HEK293 (cell line): Measurements from ENCODE around the gene TMEM151B.

Source experiments
- HOXC10 ChIP-seq: sonication (generic); formaldehyde crosslinking; IDR thresholded peaks from 2 replicates; pipeline ENCODE4 v1.8.1; 2023; ENCODE audit warnings: mild to moderate bottlenecking, missing genetic modification reagents
- KLF16 ChIP-seq: fragments of 450-650 bp; formaldehyde crosslinking; IDR thresholded peaks from 2 replicates; pipeline ENCODE4 v1.5.1; 2017; ENCODE audit warnings: missing biosample characterization, missing genetic modification characterization
- KLF17 ChIP-seq: fragments of 450-650 bp; formaldehyde crosslinking; IDR thresholded peaks from 2 replicates; pipeline ENCODE4 v1.5.1; 2016; ENCODE audit warnings: missing biosample characterization, missing genetic modification characterization
- PRDM4 ChIP-seq: fragments of 450-650 bp; formaldehyde crosslinking; IDR thresholded peaks from 2 replicates; pipeline ENCODE4 v1.5.1; 2017; ENCODE audit warnings: missing biosample characterization, missing genetic modification characterization
- REPIN1 ChIP-seq: fragments of 450-650 bp; formaldehyde crosslinking; IDR thresholded peaks from 2 replicates; pipeline ENCODE4 v1.5.1; 2017; ENCODE audit warnings: missing biosample characterization, missing genetic modification characterization, low read depth
- ZBTB10 ChIP-seq: fragments of 450-650 bp; formaldehyde crosslinking; IDR thresholded peaks from 2 replicates; pipeline ENCODE4 v1.5.1; 2016; ENCODE audit warnings: missing biosample characterization, missing genetic modification characterization
- ZBTB17 ChIP-seq: fragments of 450-650 bp; formaldehyde crosslinking; IDR thresholded peaks from 2 replicates; pipeline ENCODE4 v1.5.1; 2016; ENCODE audit warnings: missing biosample characterization, missing genetic modification characterization
- ZNF121 ChIP-seq: fragments of 450-650 bp; formaldehyde crosslinking; IDR thresholded peaks from 2 replicates; pipeline ENCODE4 v1.5.1; 2016; ENCODE audit warnings: missing biosample characterization, missing genetic modification characterization
- ZNF138 ChIP-seq: fragments of 450-650 bp; formaldehyde crosslinking; IDR thresholded peaks from 2 replicates; pipeline ENCODE4 v1.5.1; 2016; ENCODE audit warnings: missing biosample characterization, missing genetic modification characterization, borderline replicate concordance
- ZNF202 ChIP-seq: fragments of 450-650 bp; formaldehyde crosslinking; IDR thresholded peaks from 2 replicates; pipeline ENCODE4 v1.5.1; 2016; ENCODE audit warnings: missing biosample characterization, missing genetic modification characterization, borderline replicate concordance
- ZNF248 ChIP-seq: fragments of 450-650 bp; formaldehyde crosslinking; IDR thresholded peaks from 2 replicates; pipeline ENCODE4 v1.5.1; 2017; ENCODE audit warnings: missing biosample characterization, missing genetic modification characterization
- ZNF324 ChIP-seq: fragments of 450-650 bp; formaldehyde crosslinking; IDR thresholded peaks from 2 replicates; pipeline ENCODE4 v1.5.1; 2016; ENCODE audit warnings: missing biosample characterization, missing genetic modification characterization
- ZNF362 ChIP-seq: fragments of 450-650 bp; formaldehyde crosslinking; IDR thresholded peaks from 2 replicates; pipeline ENCODE4 v1.5.1; 2016; ENCODE audit warnings: missing biosample characterization, missing genetic modification characterization
- ZNF404 ChIP-seq: fragments of 450-650 bp; formaldehyde crosslinking; IDR thresholded peaks from 2 replicates; pipeline ENCODE4 v1.5.1; 2017; ENCODE audit warnings: missing biosample characterization, missing genetic modification characterization
- ZNF488 ChIP-seq: fragments of 450-650 bp; formaldehyde crosslinking; IDR thresholded peaks from 2 replicates; pipeline ENCODE4 v1.5.1; 2016; ENCODE audit warnings: missing biosample characterization, missing genetic modification characterization
- ZNF623 ChIP-seq: fragments of 450-650 bp; formaldehyde crosslinking; IDR thresholded peaks from 2 replicates; pipeline ENCODE4 v1.5.1; 2016; ENCODE audit warnings: missing biosample characterization, missing genetic modification characterization
- ZNF654 ChIP-seq: fragments of 450-650 bp; formaldehyde crosslinking; IDR thresholded peaks from 2 replicates; pipeline ENCODE4 v1.5.1; 2016; ENCODE audit warnings: low read depth, missing biosample characterization, missing genetic modification characterization
- ZNF747 ChIP-seq: fragments of 450-650 bp; formaldehyde crosslinking; IDR thresholded peaks from 2 replicates; pipeline ENCODE4 v1.5.1; 2016; ENCODE audit warnings: missing biosample characterization, missing genetic modification characterization

The TMEM151B gene

GRCh38 chr6:44246663-44247337 is 23.4 kb upstream of the TMEM151B start, which contains the start of gene HSP90AB1 (continued):
- TF ChIP-seq ZNF654 (tag by site-specific recombination) (no peak), HOXC10 (no peak), KLF16 (tag by site-specific recombination) (peak; percentile 94), ZBTB10 (peak; percentile 80), REPIN1 (tag by site-specific recombination) (peak; percentile 70; the same call in 1 of the 2 replicates), KLF17 (peak; percentile 77), ZNF747 (tag by site-specific recombination) (0 out of 2 replicates have a peak, but pooled peaks have one; percentile 46), ZNF121 (tag by site-specific recombination) (0 out of 2 replicates have a peak, but pooled peaks have one; percentile 5), ZNF362 (tag by site-specific recombination) (peak; percentile 78), ZNF202 (tag by site-specific recombination) (no peak), ZNF324 (tag by site-specific recombination) (peak; percentile 94), ZNF488 (0 out of 2 replicates have a peak, but pooled peaks have one; percentile 40), PRDM4 (tag by site-specific recombination) (peak; percentile 89), ZBTB17 (peak; percentile 83; the same call in 1 of the 2 replicates), ZNF248 (no peak), ZNF623 (tag by site-specific recombination) (peak; percentile 27; the same call in 1 of the 2 replicates), ZNF404 (tag by site-specific recombination) (no peak), ZNF138 (no peak)
